ENCODE data around the gene ABCA9.

ABCA9 gene

DNA sequence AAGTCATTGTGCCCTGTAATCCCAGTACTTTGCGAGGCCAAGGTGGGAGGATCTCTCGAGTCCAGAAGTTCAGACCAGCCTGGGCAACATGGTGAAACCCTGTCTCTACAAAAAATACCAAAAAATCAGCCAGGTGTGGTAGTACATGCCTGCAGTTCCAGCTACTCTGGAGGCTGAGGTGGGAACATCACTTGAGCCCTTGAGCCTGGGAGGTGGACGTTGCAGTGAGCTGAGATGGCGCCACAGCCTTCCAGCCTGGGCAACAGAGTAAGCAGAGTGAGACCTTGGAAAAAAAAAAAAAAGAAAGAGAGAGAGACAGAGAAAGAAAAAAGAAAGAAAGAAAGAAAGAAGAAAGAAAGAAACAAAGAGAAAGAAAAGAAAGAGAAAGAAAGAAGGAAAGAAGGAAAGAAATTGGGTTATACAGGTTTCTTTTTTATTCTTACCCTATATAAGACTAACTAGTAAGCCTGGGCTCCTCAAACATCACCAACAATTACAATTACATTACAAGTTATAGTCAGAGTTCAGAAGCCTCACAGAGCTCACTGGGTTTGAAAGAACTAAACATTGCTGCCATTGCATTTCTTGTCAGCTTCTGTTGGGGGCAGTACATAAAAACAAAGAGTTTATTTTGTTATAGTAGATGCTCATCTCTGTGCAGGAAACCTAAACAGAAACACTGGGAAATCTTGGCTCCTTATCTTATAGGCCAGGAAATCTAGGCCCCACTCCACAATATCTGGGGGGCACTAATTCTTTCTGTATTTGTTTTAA lies 6.7 kb upstream of the ABCA9 start:
- no peak for DNase-seq (ENCODE audit: low read depth, low spot score)
- H3K27ac ChIP-seq, result no peak overlapping the region

DNA sequence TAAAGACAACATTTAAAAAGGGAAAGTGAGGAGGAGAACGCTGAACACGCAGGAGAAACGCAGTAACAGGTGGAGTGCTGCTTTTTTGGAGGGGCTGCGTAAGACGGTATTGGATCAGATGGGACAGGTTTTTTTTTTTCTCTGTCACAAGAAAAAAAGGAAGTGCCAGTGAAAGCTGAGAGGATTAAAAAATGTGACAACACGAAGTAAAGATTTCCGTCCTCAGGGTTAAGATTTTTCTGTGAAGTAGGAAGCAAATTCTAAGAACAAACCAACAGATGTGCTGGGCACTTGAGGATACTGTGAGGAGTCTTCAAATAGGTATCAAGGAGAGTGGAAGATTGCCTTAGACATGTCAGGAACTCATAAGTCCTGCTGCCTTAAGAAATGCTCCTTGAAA lies 5.8 kb upstream of the ABCA9 start:
- DNase-seq (ENCODE audit: low read depth, low spot score), result no peak
- H3K27ac ChIP-seq, result no peak overlapping the region

DNA sequence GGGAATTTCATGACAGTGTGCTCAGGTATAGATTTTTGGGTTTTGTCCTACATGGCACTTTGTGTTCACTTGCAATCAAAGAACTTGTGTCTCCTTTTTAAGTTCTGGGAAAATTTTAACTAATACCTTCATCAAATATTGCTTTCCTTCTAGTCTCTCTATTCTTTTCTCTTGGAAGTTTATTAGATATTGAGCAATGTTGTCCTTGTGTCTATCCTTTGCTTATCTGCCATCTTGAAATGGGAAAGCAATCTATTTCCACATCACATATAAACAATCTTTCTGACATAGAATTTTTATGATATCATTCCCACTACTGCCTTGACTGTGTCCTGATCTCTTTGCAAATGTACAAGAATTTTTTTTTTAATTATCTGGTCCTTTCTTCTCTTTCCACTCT lies 4.4 kb upstream of the ABCA9 start:
- no peak overlapping the region for H3K27ac ChIP-seq
- no peak for DNase-seq (ENCODE audit: low read depth, low spot score)

DNA sequence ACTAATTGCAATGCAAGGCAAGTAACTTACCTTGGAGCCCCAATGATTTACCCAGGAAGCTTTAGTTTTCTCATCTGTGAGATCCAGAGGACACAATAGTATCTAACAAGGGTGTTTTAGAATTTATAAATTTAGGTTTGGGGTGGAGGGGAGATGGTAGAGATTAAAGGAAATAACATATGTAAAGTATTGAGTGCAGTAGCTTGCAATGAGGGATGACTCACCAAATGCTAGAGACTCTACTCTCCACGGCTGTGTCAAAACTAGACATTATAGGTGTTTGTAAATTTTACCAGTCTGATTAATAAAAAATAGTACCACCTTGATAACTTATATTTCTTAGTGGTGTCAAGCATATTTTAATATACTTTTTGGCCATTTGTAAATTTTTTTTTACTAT lies 3.7 kb upstream of the ABCA9 start:
- DNase-seq (ENCODE audit: low read depth, low spot score), result no peak
- no peak overlapping the region for H3K27ac ChIP-seq

DNA sequence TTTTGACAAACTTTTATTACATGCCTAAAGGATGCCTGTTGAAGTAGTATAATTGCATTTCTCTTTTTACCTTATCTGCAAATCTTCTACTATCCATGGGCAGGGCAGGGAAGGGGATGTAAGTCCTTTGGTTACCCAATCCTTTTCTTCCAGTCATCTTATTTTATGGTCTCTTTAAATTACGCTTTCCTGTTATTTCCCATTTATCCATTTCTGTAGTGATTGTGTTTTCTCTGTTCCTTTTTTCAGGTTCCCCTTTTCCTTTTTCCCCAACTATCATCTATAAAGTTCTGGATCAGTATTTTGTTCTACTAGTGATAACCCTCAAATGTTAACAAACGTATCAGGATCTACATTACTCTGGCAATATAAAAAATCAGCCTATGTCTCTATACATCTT lies 3.3 kb upstream of the ABCA9 start:
- H3K27ac ChIP-seq, result no peak overlapping the region
- DNase-seq (ENCODE audit: low read depth, low spot score), result no peak

DNA sequence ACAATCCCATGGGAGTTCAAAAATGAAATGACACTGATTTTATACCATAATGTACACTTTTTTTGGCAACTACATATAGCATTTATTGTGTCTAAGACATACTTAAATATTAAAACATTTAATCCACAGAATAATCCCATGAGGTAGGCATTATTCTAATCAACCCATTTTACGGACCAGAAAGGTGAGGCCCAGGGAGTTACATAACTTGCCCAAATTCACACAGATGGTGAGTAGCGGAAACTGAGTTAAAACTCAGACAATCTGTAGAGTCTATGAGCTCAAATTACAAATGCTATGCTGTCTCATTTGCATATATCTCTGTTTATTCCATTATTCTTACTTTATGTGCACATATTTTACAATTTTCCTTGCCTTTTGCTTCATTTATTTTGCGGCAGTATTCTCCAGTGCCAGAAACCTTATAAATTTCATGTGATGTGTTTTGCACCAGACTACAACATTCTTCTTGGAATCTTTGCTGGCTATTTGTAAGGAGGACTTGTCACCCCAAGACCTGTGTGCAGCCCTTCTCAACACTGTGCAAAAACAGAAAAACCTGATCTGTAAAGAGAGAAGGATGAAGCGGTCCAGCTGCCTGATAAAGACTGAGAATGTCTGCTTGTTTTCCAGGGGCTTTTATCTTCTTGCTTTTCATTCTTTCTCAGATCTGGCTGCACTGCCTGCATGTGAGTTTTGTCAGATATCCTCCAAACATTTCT lies 2.3 kb upstream of the ABCA9 start:
- DNase-seq (ENCODE audit: low read depth, low spot score), result no peak
- H3K27ac ChIP-seq, result no peak overlapping the region

DNA sequence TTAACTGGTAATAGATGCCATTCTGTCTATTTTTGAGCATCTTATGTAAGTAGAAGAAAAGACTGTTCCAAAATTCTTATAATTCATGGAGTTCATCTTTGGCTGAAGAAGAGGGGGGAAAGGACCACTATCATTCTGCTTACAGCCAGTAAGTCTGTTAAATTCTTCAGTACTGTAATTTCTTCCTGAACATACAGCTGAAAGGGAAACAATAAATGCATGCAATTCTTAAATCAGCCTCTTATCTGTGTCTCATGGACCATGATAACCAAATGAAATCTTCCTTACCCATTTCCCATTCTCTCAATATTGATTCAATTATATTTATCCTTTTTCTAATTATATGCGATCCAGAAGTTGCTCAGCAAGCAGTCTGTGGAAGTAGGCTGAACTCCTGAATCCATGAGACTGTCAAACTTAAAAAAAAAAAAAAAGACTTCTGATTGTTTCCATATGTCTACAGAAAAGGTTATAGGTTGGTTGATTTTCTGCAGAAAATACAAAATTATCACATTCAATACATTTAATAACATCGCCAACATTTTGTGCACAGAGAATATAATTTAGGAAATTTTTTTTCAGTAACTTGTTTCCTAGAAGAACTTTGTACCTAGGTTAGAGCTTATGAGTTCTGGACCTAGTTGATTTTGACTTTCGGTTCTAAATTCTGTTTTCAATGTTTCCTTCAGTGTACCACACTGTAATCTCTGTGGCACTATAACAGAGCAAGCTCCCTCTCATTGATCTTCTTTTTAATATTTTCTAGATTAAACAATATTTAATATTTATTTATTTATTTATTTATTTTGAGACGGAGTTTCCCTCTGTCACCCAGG lies 1.2 kb upstream of the ABCA9 start:
- H3K27ac ChIP-seq, result no peak overlapping the region
- no peak for DNase-seq (ENCODE audit: low read depth, low spot score)

DNA sequence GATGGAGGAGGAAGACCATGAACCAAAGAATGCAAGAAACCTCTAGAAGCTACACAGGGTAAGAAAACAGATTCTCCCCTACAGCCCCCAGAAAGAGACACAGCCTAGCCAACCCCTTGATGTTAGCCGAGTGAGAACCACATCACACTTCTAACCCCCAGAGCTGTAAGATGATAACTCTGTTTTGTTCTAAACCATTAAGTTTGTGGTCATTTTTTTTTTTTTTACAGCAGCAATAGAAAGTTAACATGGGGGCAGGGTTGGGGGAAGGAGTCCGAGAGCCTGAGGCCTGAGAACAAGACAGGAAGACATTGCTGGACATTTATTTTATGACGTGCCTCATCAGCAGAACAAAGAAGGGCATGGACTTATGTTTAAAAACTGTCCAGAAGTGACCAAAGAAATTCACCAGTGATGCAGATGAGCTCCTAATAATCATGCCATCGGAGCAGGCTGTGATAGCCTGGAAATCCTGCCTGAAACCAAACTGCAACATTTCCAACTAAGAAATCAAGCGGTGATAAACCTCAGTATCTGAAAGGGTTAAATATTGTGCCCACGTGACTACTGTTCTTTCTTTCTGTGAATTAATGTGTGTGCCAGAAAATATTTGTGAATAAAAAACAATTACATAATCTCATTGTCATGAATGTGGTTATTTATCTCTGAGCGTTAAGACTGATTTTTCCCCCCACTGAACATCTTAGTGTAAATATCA lies 1.1 kb downstream of the ABCA9 start:
- no peak for DNase-seq (ENCODE audit: low read depth, low spot score)
- H3K27ac ChIP-seq, result no peak overlapping the region

DNA sequence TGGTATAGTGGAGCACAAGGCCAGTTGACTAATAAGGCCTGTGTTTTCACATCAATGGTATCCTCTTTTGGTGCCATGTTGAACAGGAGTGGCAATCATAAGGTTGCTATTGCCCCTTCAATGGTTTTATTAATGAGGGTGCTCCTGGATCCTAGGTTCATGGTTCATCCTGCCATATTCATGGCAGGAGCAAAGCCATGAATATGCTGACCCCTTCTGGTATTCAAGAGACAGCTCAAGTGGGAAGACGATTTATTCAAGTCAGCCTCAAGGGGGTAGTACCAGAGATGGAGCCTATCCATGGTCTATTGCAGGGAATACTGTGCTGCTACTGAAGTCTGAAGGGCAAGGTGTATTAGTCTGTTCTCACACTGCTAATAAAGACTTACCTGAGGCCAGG lies 2.6 kb downstream of the ABCA9 start:
- no peak for DNase-seq (ENCODE audit: low read depth, low spot score)
- no peak overlapping the region for H3K27ac ChIP-seq

DNA sequence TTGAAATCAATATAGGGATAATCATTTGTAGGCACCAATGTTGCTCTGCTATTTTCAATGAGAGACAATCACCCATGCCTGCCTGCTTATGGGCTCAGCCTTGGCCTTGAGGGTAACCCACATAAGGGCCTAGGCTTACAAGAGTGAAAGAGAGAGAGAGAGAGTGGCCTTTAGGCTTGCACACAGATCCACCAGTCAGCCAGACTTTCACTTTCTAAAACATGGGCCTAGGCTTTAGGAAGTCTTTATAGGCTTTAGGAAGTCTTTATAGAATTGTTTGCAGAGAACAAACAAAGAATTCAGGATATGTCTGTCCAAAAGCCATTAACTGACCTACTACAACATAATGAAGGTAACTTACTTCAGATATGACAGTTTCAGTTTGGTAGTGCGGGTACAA lies 3.4 kb downstream of the ABCA9 start:
- no peak overlapping the region for H3K27ac ChIP-seq
- DNase-seq (ENCODE audit: low read depth, low spot score), result no peak

DNA sequence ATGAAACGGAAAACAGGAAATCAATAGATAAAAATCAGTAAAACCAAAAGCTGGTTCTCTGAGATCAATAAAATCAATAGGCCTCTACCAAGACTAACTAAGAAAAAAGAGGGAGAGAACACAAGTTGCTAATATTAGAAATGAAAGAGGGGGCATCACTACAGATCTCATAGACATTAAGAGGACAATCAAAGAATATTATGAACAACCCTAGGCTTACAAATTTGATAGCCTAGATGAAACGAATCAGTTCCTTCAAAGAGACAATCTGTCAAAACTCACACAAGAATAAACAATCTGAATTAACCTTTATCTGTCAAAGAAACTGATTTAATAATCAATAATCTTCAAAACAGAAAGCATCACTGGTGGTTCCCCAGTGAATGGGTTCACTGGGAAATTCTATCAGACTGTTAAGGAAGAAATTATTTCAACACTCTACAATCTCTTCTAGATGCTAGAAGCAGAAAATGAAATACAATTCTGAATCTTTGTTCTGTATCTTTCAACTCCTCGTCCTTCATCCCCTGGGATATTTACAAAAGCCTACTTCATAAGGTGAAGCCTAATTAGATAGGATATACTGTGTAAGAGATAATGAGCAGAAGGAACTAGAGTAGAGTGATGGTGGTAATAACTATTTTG lies 4.4 kb downstream of the ABCA9 start:
- no peak overlapping the region for H3K27ac ChIP-seq
- no peak for DNase-seq (ENCODE audit: low read depth, low spot score)

DNA sequence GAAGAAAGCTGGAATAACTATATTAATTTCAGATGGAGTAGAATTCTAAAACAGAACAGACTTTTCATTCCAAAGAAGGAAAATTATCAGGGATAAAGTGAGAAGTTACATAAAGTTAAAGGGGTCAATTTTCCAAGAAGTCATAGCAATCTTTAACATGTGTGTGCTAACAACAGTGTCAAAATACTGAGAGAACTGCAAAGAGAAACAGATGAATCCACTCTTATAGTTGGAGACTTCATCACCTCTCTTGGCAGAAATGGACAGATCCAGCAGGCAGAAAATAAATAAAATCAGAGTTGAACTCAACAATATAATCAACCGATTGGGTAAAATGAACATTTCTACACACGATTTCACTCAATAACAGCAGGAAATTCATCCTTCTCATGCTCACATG lies 5.4 kb downstream of the ABCA9 start:
- no peak overlapping the region for H3K27ac ChIP-seq
- DNase-seq (ENCODE audit: low read depth, low spot score), result no peak

DNA sequence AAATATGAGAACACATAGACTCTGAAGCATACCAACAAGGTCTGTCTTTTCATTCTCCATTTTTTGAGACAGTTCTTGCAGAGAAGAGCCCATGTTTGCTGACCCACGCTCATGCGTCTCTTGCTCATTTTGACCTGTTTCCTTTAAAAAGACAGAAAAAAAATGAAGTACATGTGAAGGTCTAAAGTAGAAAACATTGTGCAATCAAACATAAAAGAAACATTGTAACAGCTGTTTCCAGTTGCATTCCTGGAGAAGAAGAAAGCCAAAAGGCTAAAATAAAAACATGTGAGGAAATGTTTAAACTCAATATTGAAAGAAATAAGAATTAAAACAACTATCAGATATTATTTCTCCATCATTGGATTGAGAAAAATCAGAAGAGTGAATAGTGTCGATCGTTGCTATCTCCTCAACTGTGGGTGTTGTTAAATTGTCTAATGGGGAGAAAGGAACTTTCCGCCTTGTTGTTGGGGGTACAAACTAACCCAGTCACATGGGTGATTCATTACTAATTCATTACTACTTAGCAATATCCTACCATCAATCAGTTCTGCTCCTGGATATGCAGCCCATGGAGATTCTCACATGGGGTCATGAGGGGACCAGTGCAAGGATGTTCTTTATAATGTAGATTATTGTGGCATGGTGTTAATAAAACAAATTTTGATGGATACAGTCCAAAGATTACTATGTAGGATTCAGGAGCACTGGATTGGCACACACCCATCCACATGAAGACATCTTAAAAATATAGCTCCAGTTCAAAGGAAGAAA lies 9.5 kb downstream of the ABCA9 start:
- H3K27ac ChIP-seq, result no peak overlapping the region
- DNase-seq (ENCODE audit: low read depth, low spot score), result no peak

DNA sequence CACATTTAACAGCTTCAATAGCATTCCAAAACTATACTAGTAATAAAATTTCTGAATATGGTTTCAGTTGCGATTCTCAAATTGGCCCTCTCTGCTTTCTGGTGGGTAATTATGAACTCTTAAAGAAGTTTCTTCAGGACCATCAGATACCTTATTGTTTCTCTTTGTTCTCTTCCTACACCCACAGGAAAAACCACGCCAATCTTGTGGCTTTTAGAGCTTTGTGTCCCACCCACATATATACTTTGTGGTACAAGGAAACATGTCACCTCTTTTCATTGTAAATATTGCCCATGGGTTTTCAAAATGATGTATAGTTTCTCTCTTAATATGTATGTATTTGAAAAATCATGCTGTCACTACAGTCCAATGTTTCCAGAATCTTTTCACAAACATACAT lies 12.1 kb downstream of the ABCA9 start:
- no peak for DNase-seq (ENCODE audit: low read depth, low spot score)
- no peak overlapping the region for H3K27ac ChIP-seq

DNA sequence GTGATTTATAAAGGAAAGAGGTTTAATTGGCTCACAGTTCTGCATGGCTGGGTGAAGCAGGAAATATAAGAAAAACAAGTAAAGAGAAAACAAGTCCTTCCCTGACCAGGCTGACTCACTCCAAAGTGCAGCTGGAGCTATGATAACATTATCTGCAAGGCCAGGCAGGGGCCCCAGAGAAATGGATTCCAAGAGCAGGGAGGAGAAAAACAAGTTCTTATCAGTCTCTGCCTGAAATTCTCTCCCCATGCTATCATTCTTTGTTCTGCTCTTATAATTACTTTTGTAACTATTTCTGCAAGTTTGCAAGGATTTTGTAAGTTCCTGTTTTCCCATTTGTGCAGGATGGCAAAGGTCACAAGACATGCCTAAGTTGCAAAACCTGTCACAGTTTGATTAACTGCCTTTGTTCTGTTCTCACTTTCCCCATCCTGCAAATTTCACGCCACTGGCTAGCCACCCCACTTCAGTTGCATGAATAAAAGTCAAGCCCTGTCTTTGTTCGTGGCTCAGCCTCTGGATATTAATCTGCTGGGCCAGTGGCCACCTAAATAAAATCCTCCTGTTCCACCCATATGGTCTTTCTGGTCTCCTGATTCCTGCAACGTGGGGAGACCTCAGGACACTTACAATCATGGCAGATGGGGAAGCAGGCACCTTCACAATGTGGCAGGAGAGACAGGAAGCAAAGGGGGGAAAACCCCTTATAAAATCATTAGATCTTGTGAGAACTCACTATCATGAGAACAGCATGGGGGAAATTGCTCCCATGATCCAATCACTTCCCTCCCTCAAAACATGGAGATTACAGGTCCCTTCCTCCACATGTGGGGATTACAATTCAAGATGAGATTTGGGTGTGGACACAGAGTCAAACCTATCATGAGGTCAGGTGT lies 13.1 kb downstream of the ABCA9 start:
- H3K27ac ChIP-seq, result peak overlapping the region; percentile 26
- DNase-seq (ENCODE audit: low read depth, low spot score), result no peak

DNA sequence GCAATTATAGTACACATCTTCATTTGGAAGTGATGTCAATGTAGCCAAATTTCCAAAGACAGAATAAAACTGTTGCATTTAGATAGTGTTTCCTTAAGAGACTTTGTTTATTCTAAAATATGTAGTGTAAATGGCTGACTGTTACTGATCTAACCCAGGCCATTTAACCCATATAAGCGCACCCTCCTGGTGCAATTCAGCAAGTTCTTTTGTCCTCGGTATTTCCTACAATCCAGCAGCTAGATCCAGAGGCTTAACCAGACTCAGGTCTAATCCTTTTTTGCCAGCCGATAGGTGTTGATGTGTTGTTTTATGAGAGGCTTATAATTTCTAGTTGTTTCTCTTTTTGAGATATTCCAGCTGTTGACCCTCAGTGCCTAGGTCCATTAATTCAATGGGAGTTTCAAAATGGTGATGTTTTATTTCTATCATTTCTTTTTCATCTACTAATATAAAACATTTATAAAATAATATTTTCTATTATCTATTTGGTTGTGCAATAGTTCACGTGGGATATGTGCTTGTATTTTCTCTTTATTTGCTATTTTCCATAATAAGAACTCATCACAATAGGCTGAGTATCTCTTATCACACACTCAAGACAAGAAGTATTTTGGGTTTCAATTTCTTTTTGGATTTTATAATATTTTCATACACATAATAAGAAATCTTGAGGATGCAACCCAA lies 14.5 kb downstream of the ABCA9 start:
- DNase-seq (ENCODE audit: low read depth, low spot score), result no peak

DNA sequence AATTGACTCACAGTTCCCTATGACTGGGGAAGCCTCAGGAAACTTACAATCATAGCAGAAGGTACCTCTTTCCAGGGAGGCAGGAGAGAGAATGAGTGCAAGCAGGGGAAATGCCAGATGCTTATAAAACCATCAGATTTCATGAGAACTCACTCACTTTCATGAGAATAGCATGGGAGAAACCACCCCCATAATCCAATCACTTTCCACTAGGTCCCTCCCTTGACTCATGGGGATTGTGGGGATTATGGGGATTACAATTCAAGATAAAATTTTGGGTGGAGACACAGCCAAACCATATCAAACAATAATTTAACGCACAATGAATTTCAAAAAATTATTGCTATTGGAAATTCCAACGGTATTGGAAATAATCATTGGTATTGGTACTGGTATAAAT lies 15.1 kb downstream of the ABCA9 start:
- H3K27ac ChIP-seq, result no peak overlapping the region
- DNase-seq (ENCODE audit: low read depth, low spot score), result no peak

More for the DNA sequence above, 14.5 kb downstream of the ABCA9 start:
- no peak overlapping the region for H3K27ac ChIP-seq

DNA sequence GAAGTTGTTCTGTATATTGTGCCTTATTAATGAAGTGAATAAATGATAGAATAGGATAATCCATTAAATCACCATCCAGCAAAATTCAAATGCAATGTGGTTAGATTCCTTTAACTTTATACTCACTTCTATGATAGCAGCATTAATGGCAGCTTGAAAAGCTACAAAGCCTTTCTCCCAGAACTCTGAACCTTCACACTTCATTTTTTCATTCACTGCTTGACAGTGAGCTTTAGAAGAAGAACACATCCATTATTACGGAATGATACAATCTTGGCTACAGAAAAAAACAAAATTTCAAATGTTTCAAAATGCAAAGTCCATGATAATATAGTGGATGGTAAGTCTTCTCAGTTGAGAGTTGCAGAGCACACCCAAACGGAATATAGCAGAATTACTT lies 16.4 kb downstream of the ABCA9 start:
- H3K27ac ChIP-seq, result no peak overlapping the region
- no peak for DNase-seq (ENCODE audit: low read depth, low spot score)

Measured in epithelial cell of prostate (primary cell).